HG03045 (cell line): Measurements from ENCODE around the gene A1CF.
"Not testable (repeated sequence)": the region's sequence is repeated elsewhere in the genome, so short reads cannot be mapped to it uniquely, and the experiment has no call there.

Experiments used
- ATAC-seq: cut with Tn5 transposase; IDR thresholded peaks from one replicate; pipeline ENCODE4 v1.9.1; 2021; ENCODE audit warnings: mild to moderate bottlenecking, moderate library complexity; ENCODE audit not compliant: unreplicated experiment

A1CF gene

GRCh38 chr10:50885097-50885859 lies at the start of gene A1CF:
A1CF (minus strand) TSS chr10:50885627; CDS start chr10:50859940, 25,687 bp downstream.
- ATAC-seq, result no peak

- ATAC-seq, result no peak
These were observed 46.6 kb upstream of the A1CF start for GRCh38 chr10:50931948-50932431.

GRCh38 chr10:50929670-50930069 lies 44.2 kb upstream of the A1CF start:
- no peak for ATAC-seq

GRCh38 chr10:50928190-50928552 lies 42.7 kb upstream of the A1CF start:
- ATAC-seq, result no peak

GRCh38 chr10:50927522-50928189 lies 42.2 kb upstream of the A1CF start:
- no peak for ATAC-seq

GRCh38 chr10:50923471-50923870 lies 38.0 kb upstream of the A1CF start:
- ATAC-seq, result not testable (repeated sequence)

GRCh38 chr10:50919010-50919409 lies 33.6 kb upstream of the A1CF start:
- no peak for ATAC-seq

- ATAC-seq, result no peak
These were observed 33.1 kb upstream of the A1CF start for GRCh38 chr10:50918529-50918928.

- no peak for ATAC-seq
These were observed 32.1 kb upstream of the A1CF start for GRCh38 chr10:50917486-50917885.

GRCh38 chr10:50909334-50910014 lies 24.0 kb upstream of the A1CF start:
- no peak for ATAC-seq

- ATAC-seq, result no peak
These were observed 22.9 kb upstream of the A1CF start for GRCh38 chr10:50908366-50908765.

- ATAC-seq, result not testable (repeated sequence)
These were observed 20.4 kb upstream of the A1CF start for GRCh38 chr10:50905797-50906196.

GRCh38 chr10:50896721-50897120 lies 11.3 kb upstream of the A1CF start:
- ATAC-seq, result no peak

GRCh38 chr10:50894312-50894711 lies 8.9 kb upstream of the A1CF start:
- ATAC-seq, result no peak

- no peak for ATAC-seq
These were observed 7.0 kb upstream of the A1CF start for GRCh38 chr10:50892467-50892866.

GRCh38 chr10:50884302-50884701 lies 1.1 kb downstream of the A1CF start:
- ATAC-seq, result no peak

GRCh38 chr10:50883629-50884028 lies 1.8 kb downstream of the A1CF start:
- no peak for ATAC-seq

- no peak for ATAC-seq
These were observed 2.9 kb downstream of the A1CF start for GRCh38 chr10:50882540-50882983.

GRCh38 chr10:50881046-50881445 lies 4.4 kb downstream of the A1CF start:
- not testable (repeated sequence) for ATAC-seq

GRCh38 chr10:50876429-50876828 lies 9.0 kb downstream of the A1CF start:
- ATAC-seq, result no peak

- no peak for ATAC-seq
These were observed 10.7 kb downstream of the A1CF start for GRCh38 chr10:50874723-50875122.

GRCh38 chr10:50866317-50866716 lies 19.1 kb downstream of the A1CF start:
- ATAC-seq, result no peak
